NT2/D1 (cell line): ENCODE data around the gene TRMT2A.

Experiments
- DNase-seq: peaks from one replicate; pipeline ENCODE4 v3.0.0-alpha.2; 2011; ENCODE audit warnings: low read depth, low spot score
- H3K27me3 ChIP-seq: 2 replicates; pipeline ENCODE4 v1.6.0; 2011; ENCODE audit warnings: mild to moderate bottlenecking; ENCODE audit not compliant: insufficient read length, insufficient read depth
- H3K36me3 ChIP-seq: 2 replicates; pipeline ENCODE4 v1.6.1; 2011; ENCODE audit warnings: mild to moderate bottlenecking, low read length, mixed read lengths; ENCODE audit not compliant: insufficient read depth, insufficient read length
- H3K4me1 ChIP-seq: 2 replicates; pipeline ENCODE4 v1.5.1; 2011; ENCODE audit not compliant: insufficient read depth, insufficient read length
- H3K4me3 ChIP-seq: 2 replicates; pipeline ENCODE4 v1.5.1; 2011; ENCODE audit warnings: low read depth; ENCODE audit not compliant: insufficient read length
- H3K9ac ChIP-seq: 2 replicates; pipeline ENCODE4 v1.6.0; 2011; ENCODE audit warnings: low read depth; ENCODE audit not compliant: insufficient read length
- H3K9me3 ChIP-seq: 2 replicates; pipeline ENCODE4 v1.5.1; 2011; ENCODE audit warnings: mild to moderate bottlenecking, low read length; ENCODE audit not compliant: insufficient read depth
- SUZ12 ChIP-seq: IDR thresholded peaks from 2 replicates; pipeline ENCODE4 v1.6.1; 2011; ENCODE audit not compliant: insufficient read length, insufficient read depth; ENCODE audit errors: extremely low read depth
- YY1 ChIP-seq: IDR thresholded peaks from 2 replicates; pipeline ENCODE4 v1.6.1; 2011; ENCODE audit not compliant: insufficient read length, insufficient read depth
- ZNF274 ChIP-seq: IDR thresholded peaks from 2 replicates; pipeline ENCODE4 v1.6.1; 2011; ENCODE audit warnings: mild to moderate bottlenecking, low read depth, low read length

Gene TRMT2A

GRCh38 chr22:20091690-20092476 lies 25.1 kb downstream of the TRMT2A start:
- Histone ChIP-seq H3K4me3 (no peak overlapping the region), H3K9me3 (no peaks in the 10 kb centered on the region), H3K9ac (no peak overlapping the region), H3K27me3 (no peaks in the 10 kb centered on the region), H3K36me3 (peaks cover 98% of the 10 kb centered on the region), H3K4me1 (no peaks in the 10 kb centered on the region)
- TF ChIP-seq SUZ12, result no peak
- no peak for TF ChIP-seq YY1
- TF ChIP-seq ZNF274, result no peak
- no peak for DNase-seq

- H3K9ac ChIP-seq, result no peak overlapping the region
- peaks cover 98% of the 10 kb centered on the region for H3K36me3 ChIP-seq
- TF ChIP-seq ZNF274 (no peak), YY1 (no peak), SUZ12 (no peak)
- DNase-seq, result no peak
- no peak overlapping the region for H3K4me3 ChIP-seq
- no peaks in the 10 kb centered on the region for H3K9me3 ChIP-seq
- no peaks in the 10 kb centered on the region for H3K4me1 ChIP-seq
- H3K27me3 ChIP-seq, result no peaks in the 10 kb centered on the region
Observed at GRCh38 chr22:20090730-20091240, 26.2 kb downstream of the TRMT2A start.

- no peak overlapping the region for H3K4me3 ChIP-seq
- peaks cover 98% of the 10 kb centered on the region for H3K36me3 ChIP-seq
- no peaks in the 10 kb centered on the region for H3K27me3 ChIP-seq
- H3K9me3 ChIP-seq, result no peaks in the 10 kb centered on the region
- no peak for TF ChIP-seq SUZ12
- TF ChIP-seq ZNF274, result no peak
- TF ChIP-seq YY1, result no peak
- no peaks in the 10 kb centered on the region for H3K4me1 ChIP-seq
- no peak for DNase-seq
- H3K9ac ChIP-seq, result no peak overlapping the region
Observed at GRCh38 chr22:20089977-20090729, 26.9 kb downstream of the TRMT2A start.

- Histone ChIP-seq H3K27me3 (no peaks in the 10 kb centered on the region), H3K9me3 (no peaks in the 10 kb centered on the region), H3K4me3 (no peak overlapping the region), H3K4me1 (no peaks in the 10 kb centered on the region), H3K36me3 (peaks cover 94% of the 10 kb centered on the region), H3K9ac (no peak overlapping the region)
- no peak for DNase-seq
- TF ChIP-seq YY1 (no peak), ZNF274 (no peak), SUZ12 (no peak)
Observed at GRCh38 chr22:20089226-20089976, 27.6 kb downstream of the TRMT2A start.

GRCh38 chr22:20088263-20088648 lies 28.8 kb downstream of the TRMT2A start:
- peaks cover 4% of the 10 kb centered on the region for H3K4me1 ChIP-seq
- DNase-seq, result no peak
- no peak for TF ChIP-seq YY1
- no peak for TF ChIP-seq ZNF274
- no peak for TF ChIP-seq SUZ12
- no peaks in the 10 kb centered on the region for H3K9me3 ChIP-seq
- no peak overlapping the region for H3K4me3 ChIP-seq
- peaks cover 90% of the 10 kb centered on the region for H3K36me3 ChIP-seq
- no peaks in the 10 kb centered on the region for H3K27me3 ChIP-seq
- H3K9ac ChIP-seq, result no peak overlapping the region

GRCh38 chr22:20087319-20088262 lies 29.4 kb downstream of the TRMT2A start:
- H3K4me3 ChIP-seq, result no peak overlapping the region
- no peak overlapping the region for H3K9ac ChIP-seq
- H3K36me3 ChIP-seq, result peaks cover 91% of the 10 kb centered on the region
- TF ChIP-seq ZNF274 (no peak), YY1 (no peak), SUZ12 (no peak)
- H3K27me3 ChIP-seq, result no peaks in the 10 kb centered on the region
- no peak for DNase-seq
- H3K4me1 ChIP-seq, result peaks cover 5% of the 10 kb centered on the region
- H3K9me3 ChIP-seq, result no peaks in the 10 kb centered on the region
